Measurements from ENCODE around the gene NATD1.
A peak's percentile ranks its signal among the peaks of the same experiment; 100 is the strongest.
"Not testable (repeated sequence)": the region's sequence is repeated elsewhere in the genome, so short reads cannot be mapped to it uniquely, and the experiment has no call there.

Gene NATD1

GRCh38 chr17:21248500-21248899, 4.7 kb downstream of the NATD1 start:
- peak; percentile 78 for FAIRE-seq
- DNase-seq (ENCODE audit: insufficient read length, low spot score): no peak

DNA sequence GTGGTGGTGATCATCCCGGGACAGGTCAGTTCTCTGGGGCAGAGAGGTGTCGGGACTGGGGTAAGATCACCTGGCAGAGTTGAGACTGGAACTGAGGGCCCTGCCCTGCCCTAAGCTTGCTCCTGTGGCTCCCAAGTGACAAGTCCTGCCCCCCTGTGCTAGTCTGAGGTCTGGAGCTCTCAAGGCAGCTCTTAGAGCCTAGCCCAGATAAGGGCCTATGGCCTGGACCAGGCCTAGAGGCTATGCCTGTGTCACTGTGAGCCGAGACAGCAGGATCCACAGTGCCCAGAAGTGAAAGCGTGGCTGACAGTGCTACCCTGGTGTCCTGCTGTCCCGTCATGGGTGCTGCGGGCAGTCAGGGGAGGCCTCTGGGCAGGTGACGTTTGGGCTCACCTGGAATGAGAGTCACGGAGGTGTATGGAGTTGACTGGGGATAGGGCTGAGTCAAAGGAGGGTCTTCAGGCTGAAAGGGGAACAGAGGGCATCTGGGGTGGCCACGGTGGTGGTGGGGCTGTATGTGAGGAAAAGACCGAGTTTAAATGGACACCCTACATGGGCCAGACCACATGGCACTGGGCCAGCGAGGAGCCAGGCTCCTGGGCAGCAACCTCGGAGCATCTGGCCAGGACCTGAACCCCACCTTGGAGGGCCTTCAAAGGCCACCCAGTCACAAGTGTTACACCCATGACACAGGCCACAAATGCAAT, 5.5 kb downstream of the NATD1 start:
- FAIRE-seq (peak; percentile 23), DNase-seq (ENCODE audit: insufficient read length, low spot score) (no peak)

- DNase-seq (ENCODE audit: insufficient read length, low spot score) (no peak), FAIRE-seq (no peak)
Observed at GRCh38 chr17:21246698-21247097, 6.5 kb downstream of the NATD1 start.

GRCh38 chr17:21245639-21246084, 7.5 kb downstream of the NATD1 start:
- no peak for FAIRE-seq

DNA sequence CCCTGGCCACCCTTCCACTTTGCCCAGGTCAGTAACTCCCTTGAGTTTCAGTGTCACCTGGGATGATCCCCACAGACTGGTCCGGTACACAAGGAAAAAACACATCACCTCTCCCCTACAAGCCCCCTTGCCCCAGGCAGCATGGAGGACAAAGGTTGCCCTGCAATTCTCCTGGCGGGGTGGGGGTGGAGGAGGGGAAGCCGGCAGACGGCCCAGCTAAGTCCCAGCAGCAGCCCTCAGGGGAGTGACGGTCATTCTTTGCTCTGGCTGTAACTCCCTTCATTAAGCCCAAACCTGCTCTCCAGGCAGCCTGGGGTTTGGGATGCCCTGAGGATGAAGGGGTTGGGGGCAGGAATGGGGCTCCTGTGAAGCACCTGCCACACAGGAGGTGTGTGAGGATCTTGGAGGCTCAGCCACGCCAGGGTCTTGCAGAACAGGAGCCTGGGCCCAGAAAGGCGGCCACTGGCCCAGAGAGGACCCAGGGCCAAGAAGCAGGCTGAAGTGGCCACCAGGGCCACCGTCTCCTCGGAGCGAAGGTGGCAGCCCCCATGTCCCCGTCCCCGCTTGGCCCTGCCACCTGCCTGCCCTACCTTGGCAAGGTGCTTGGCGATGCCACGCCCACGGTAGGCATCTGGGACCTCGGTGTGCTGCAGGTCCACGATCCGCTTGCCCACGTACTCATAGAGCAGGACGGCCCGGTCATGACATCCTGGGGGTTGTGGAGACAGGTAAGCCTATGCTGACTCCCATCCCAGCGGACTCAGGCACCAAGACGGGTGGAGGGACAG, 9.5 kb downstream of the NATD1 start:
- FAIRE-seq (peak; percentile 89), DNase-seq (ENCODE audit: insufficient read length, low spot score) (no peak)

More at GRCh38 chr17:21245639-21246084, 7.5 kb downstream of the NATD1 start:
- no peak for DNase-seq (ENCODE audit: insufficient read length, low spot score)

GRCh38 chr17:21242780-21243515, 10.3 kb downstream of the NATD1 start:
- peak; percentile 40 for FAIRE-seq
- DNase-seq (ENCODE audit: insufficient read length, low spot score): no peak

GRCh38 chr17:21242026-21242697, 11.0 kb downstream of the NATD1 start:
- DNase-seq (ENCODE audit: insufficient read length, low spot score) (no peak), FAIRE-seq (peak; percentile 82)

- no peak for FAIRE-seq
Observed at GRCh38 chr17:21241564-21241963, 11.6 kb downstream of the NATD1 start.

DNA sequence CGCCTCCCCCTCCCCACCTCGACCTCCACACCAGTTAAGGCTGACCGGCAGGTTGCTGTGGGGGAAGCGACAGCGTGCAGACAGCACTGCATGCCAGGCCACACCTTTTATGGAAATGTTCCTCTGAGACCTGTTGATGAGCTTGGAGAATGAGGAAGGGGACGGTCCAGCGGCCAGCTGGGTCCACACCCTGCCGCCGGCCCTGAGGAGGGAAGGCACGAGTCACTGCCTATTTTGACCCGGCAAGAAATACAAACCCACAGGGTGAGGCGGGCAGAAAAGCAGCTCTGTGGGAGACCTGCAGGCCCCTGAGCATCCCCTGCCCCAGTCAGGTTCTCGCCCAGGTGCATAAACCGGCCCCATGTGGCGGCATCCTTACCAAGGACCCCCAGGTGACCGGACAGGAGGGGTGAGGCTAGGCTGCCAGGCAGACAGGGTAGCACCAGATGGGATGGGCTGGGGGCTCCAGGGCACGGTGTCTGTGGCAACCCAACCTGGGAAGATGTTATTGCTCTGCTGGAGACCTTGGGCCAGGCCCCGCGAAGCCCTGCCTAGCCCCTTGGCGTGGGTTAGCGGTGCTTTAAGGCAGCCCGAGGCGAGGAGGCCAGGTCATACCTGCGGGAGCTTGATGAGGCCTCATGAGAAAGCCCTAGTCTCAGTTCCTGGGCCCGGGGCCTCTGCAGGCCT, 12.7 kb downstream of the NATD1 start:
- no peak for DNase-seq (ENCODE audit: insufficient read length, low spot score)
- FAIRE-seq: peak; percentile 77

More at GRCh38 chr17:21241564-21241963, 11.6 kb downstream of the NATD1 start:
- DNase-seq (ENCODE audit: insufficient read length, low spot score): no peak

- peak; percentile 67 for DNase-seq (ENCODE audit: insufficient read length, low spot score)
- FAIRE-seq: peak; percentile 84
Observed at GRCh38 chr17:21239680-21240368, 13.4 kb downstream of the NATD1 start.

DNA sequence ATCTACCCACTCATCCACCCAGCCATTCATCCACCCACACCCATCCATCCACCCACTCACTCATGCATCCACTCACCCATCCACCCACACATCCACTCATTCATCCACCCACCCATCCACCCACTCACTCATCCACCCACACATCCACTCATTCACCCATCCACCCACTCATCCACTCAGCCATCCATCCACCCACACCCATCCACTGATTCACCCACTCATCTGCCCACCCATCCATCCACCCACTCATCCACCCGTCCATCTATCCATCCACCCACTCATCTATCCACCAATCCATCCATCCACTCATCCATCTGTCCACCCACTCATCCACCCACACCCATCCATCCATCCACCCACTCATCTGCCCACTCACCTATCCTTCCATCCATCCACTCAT, 17.3 kb downstream of the NATD1 start:
- DNase-seq (ENCODE audit: insufficient read length, low spot score) (no peak), FAIRE-seq (peak; percentile 98)

- no peak for DNase-seq (ENCODE audit: insufficient read length, low spot score)
- peak; percentile 87 for FAIRE-seq
Observed at GRCh38 chr17:21233581-21234347, 19.4 kb downstream of the NATD1 start.

DNA sequence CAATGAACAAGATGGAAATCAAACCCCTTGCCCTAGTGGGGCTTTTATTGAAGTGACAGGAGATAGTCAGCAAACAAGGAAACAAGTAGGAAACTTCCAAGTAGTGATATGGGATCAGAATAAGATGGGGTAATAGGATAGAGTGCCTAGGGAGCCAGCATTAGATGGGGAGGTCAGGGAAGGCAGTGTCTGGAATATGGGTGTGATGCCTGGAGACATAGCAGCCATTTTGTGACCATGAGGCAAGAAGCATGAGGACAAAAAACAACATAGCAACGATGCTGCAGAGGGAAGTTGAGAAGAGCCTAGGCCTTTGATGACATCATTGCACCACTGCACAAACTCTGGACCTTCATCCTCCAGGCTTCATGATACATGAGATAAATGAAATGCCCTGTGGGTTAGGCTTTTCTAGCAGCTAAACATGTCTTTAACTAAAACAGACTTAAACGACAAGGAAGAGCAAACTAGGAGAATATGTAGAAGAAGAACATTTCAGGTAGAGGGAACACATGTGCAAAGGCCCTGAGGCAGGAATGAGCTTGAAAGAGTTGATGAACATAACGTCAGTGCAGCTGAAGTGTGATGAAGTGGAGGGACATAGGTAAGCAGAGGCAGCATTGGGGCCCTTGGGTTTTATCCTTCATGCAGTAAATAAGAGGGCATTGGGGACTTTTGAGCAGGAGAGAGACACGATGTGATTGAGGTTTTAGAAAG, 21.0 kb downstream of the NATD1 start:
- FAIRE-seq: peak; percentile 87
- no peak for DNase-seq (ENCODE audit: insufficient read length, low spot score)

DNA sequence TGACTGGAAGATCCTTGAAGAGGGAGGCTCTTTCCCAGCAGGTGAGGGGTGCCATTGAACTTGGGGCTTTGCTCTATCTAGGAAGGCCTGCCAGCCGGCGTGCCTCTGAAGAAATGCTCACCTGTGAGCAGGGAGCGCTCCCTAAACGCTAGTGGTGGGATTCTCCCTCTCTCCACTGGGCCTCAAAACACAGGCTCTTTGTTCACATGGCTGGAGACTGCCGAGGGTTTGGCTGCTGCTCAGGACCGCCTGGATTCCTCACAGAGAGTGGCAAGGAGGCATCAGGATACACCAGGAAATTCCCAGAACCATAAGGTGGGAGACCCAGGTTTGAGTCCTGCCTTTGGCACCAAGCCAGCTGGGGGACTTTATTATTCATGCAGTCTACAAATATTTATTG, 21.7 kb downstream of the NATD1 start:
- FAIRE-seq: no peak
- no peak for DNase-seq (ENCODE audit: insufficient read length, low spot score)

DNA sequence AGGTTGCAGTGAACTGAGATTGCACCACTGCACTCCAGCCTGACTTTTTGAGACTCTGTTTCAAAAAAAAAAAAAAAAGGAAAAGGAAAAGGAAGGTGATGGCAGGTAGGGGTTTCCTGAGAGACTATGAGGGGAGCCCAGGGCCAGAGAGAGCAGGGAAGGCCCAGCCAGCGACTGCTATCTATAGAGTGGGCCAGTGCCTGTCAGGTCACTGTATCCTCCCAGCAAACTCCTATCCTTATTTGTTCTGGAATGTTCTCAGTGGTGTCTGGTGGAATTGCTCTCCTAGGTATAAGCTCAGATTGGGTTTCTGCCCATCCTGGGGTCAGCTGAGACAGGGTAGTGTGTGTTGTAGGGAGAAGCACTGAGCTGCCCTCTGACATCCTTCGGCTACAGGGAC, 24.4 kb downstream of the NATD1 start:
- DNase-seq (ENCODE audit: insufficient read length, low spot score) (no peak), FAIRE-seq (peak; percentile 55)

DNA sequence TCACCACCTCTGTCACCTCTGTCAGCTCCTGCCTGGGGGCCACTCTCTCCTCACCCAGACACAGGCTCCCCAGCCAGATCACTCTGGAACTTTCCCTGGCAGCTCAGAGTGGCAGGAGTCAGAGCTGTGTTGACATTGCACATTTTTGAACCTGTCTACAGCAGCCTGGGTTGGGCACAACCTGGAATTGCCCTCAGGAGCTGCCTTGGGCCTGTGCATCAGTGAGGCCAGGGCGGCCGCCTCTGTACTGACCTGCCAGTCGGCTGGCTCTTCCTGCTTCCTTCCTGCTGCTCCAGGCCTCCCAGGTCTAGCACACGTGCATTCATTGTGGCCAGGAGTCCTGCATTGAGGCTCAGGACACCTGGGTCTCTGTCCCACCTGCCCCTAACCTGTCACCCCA, 25.1 kb downstream of the NATD1 start:
- DNase-seq (ENCODE audit: insufficient read length, low spot score): no peak
- FAIRE-seq: peak; percentile 78

GRCh38 chr17:21227277-21227676, 25.9 kb downstream of the NATD1 start:
- FAIRE-seq: peak; percentile 76
- not testable (repeated sequence) for DNase-seq (ENCODE audit: insufficient read length, low spot score)

- no peak for DNase-seq (ENCODE audit: insufficient read length, low spot score)
- peak; percentile 76 for FAIRE-seq
Observed at GRCh38 chr17:21223086-21223485, 30.1 kb downstream of the NATD1 start.

All from HTR-8/SVneo (cell line).